AG04449 (cell line): ENCODE data around the gene FREM3.

Experiments
- CTCF ChIA-PET: fragments of 350-600 bp; formaldehyde crosslinking; extraction: SDS; loops from one replicate; lab custom pipeline; 2021; ENCODE audit warnings: antibody characterized with exemption; lab: Yijun Ruan, JAX
- POLR2A ChIA-PET: fragments of 400-600, 350-600 bp; formaldehyde crosslinking; extraction: SDS; loops from one replicate; lab custom pipeline; 2020; ENCODE audit warnings: antibody characterized with exemption, inconsistent platforms; lab: Yijun Ruan, JAX
- DNase-seq: peaks from one replicate; pipeline ENCODE4 v3.0.0-alpha.2; 2010; ENCODE audit warnings: low read depth, low spot score
- H3K4me3 ChIP-seq: 2 replicates; pipeline ENCODE4 v1.5.1; 2011; ENCODE audit warnings: low read depth, mild to moderate bottlenecking, control low read depth, low read length
- CTCF ChIP-seq: IDR thresholded peaks from one replicate; pipeline ENCODE4 v1.5.1; 2011; ENCODE audit warnings: mild to moderate bottlenecking, moderate library complexity, low read length, control low read depth, inconsistent platforms; ENCODE audit not compliant: insufficient read depth; ENCODE audit errors: missing control alignments

FREM3 gene

GRCh38 chr4:143625632-143626031 is 74.8 kb downstream of the FREM3 start:
- CTCF ChIA-PET, result no interaction called here
- no peak overlapping the region for H3K4me3 ChIP-seq
- POLR2A ChIA-PET, result no interaction called here
- TF ChIP-seq CTCF, result no peak
- DNase-seq, result no peak

GRCh38 chr4:143623896-143624295 is 76.6 kb downstream of the FREM3 start:
- no peak for DNase-seq
- no peak overlapping the region for H3K4me3 ChIP-seq
- ChIA-PET POLR2A (no interaction called here), CTCF (no interaction called here)
- TF ChIP-seq CTCF, result no peak

GRCh38 chr4:143618811-143619210 is 81.7 kb downstream of the FREM3 start:
- no peak overlapping the region for H3K4me3 ChIP-seq
- TF ChIP-seq CTCF, result no peak
- CTCF ChIA-PET, result no interaction called here
- DNase-seq, result no peak
- POLR2A ChIA-PET, result no interaction called here

- no peak overlapping the region for H3K4me3 ChIP-seq
- no peak for TF ChIP-seq CTCF
- CTCF ChIA-PET, result no interaction called here
These were observed 82.3 kb downstream of the FREM3 start for GRCh38 chr4:143617994-143618679.

GRCh38 chr4:143616771-143617170 is 83.7 kb downstream of the FREM3 start:
- ChIA-PET CTCF (no interaction called here), POLR2A (no interaction called here)
- no peak for TF ChIP-seq CTCF
- no peak for DNase-seq
- H3K4me3 ChIP-seq, result no peak overlapping the region

More at GRCh38 chr4:143617994-143618679, 82.3 kb downstream of the FREM3 start:
- no peak for DNase-seq
- POLR2A ChIA-PET, result no interaction called here

- ChIA-PET POLR2A (no interaction called here), CTCF (no interaction called here)
- no peak overlapping the region for H3K4me3 ChIP-seq
- no peak for TF ChIP-seq CTCF
- no peak for DNase-seq
These were observed 91.0 kb downstream of the FREM3 start for GRCh38 chr4:143609492-143609891.
